ENCODE results near the gene NUAK1.

GRCh38 chr12:106072751-106073150, 66.0 kb downstream of the NUAK1 start:
- no peak for TF ChIP-seq CTCF (IDR thresholded peaks at IDR 0.05 in 2 of 3, conservative IDR thresholded peaks at IDR 0.05 in 1 of 3; ENCODE audit: borderline replicate concordance in 1 of 3, insufficient read depth in 1 of 3, low read depth in 2 of 3, low read length in 2 of 3)
- no peak for TF ChIP-seq CEBPB (IDR thresholded peaks at IDR 0.05; ENCODE audit: low read depth)
- TF ChIP-seq SRF (IDR thresholded peaks at IDR 0.05; ENCODE audit: low read depth) = no peak
- no peak for TF ChIP-seq POLR2A (IDR thresholded peaks at IDR 0.05; ENCODE audit: borderline replicate concordance, extremely low read depth, insufficient read depth, insufficient read length)
- no peak for TF ChIP-seq TCF7L2 (IDR thresholded peaks at IDR 0.05; ENCODE audit: borderline replicate concordance, extremely low read depth, insufficient read depth, insufficient read length)
- TF ChIP-seq POLR2AphosphoS5 (IDR thresholded peaks at IDR 0.05; ENCODE audit: low read depth, low read length) = no peak
- no peak for TF ChIP-seq ZFX (IDR thresholded peaks at IDR 0.05)

All from HCT116 (cell line).